Endodermal cell (in vitro differentiated cells): ENCODE measurements around the gene CYP2R1. TPM values are rescaled to one million over a fixed set of nuclear protein-coding genes. Genes with fewer than 3 reads are reported as not detected.

Experiments
- DNase-seq: peaks from one replicate; pipeline ENCODE4 v3.0.0-alpha.2; 2017
- H3K27ac ChIP-seq: 2 replicates; pipeline ENCODE4 v1.5.1; 2013; ENCODE audit warnings: mild to moderate bottlenecking, low read depth, low read length, moderate library complexity
- H3K27me3 ChIP-seq: 2 replicates; pipeline ENCODE4 v1.6.1; 2013; ENCODE audit warnings: mild to moderate bottlenecking, low read length, moderate library complexity; ENCODE audit not compliant: insufficient read depth, control insufficient read depth, poor library complexity, severe bottlenecking
- H3K36me3 ChIP-seq: 2 replicates; pipeline ENCODE4 v1.7.0; 2013; ENCODE audit warnings: mild to moderate bottlenecking, low read length, moderate library complexity; ENCODE audit not compliant: control insufficient read depth, insufficient read depth
- H3K4me1 ChIP-seq: one replicate; pipeline ENCODE4 v1.7.0; 2013; ENCODE audit warnings: low read length; ENCODE audit not compliant: control insufficient read depth, insufficient read depth
- H3K4me3 ChIP-seq: 2 replicates; pipeline ENCODE4 v1.5.1; 2013; ENCODE audit warnings: mild to moderate bottlenecking, low read length, moderate library complexity
- H3K9ac ChIP-seq: 2 replicates; pipeline ENCODE4 v1.6.1; 2013; ENCODE audit warnings: mild to moderate bottlenecking, low read length, moderate library complexity; ENCODE audit not compliant: poor library complexity, severe bottlenecking; ENCODE audit errors: extremely low read depth
- H3K9me3 ChIP-seq: 2 replicates; pipeline ENCODE4 v1.6.1; 2013; ENCODE audit warnings: mild to moderate bottlenecking, low read length, moderate library complexity; ENCODE audit not compliant: control insufficient read depth
- H3K27ac Mint-ChIP-seq: 2 replicates; pipeline ENCODE4 v1.8.0; 2020; ENCODE audit warnings: mixed read lengths
- H3K27me3 Mint-ChIP-seq: 2 replicates; pipeline ENCODE4 v1.8.0; 2021; ENCODE audit warnings: mild to moderate bottlenecking, mixed read lengths; ENCODE audit not compliant: insufficient read depth
- H3K36me3 Mint-ChIP-seq: 2 replicates; pipeline ENCODE4 v1.8.0; 2020; ENCODE audit warnings: low read depth, mixed read lengths
- H3K4me1 Mint-ChIP-seq: 2 replicates; pipeline ENCODE4 v1.8.0; 2020; ENCODE audit warnings: mixed read lengths
- H3K4me3 Mint-ChIP-seq: 2 replicates; pipeline ENCODE4 v1.8.0; 2020; ENCODE audit warnings: mild to moderate bottlenecking, moderate library complexity, mixed read lengths
- H3K9me3 Mint-ChIP-seq: 2 replicates; pipeline ENCODE4 v1.8.0; 2020; ENCODE audit warnings: mild to moderate bottlenecking, mixed read lengths
- CTCF ChIP-seq: fragments of 200-600 bp; sonication (generic); conservative IDR thresholded peaks from 2 replicates; pipeline ENCODE4 v1.5.0; 2021; ENCODE audit warnings: antibody characterized with exemption, mild to moderate bottlenecking
- total RNA-seq, 2 donors: library from RNA; stranded (reverse); fragmentation: NEBNext Ultra II Directional in 1 of 2; extraction: Animal tissue kit (Norgen Biotek cat#: 25700) in 1 of 2; gene quantifications; 2 replicates in 1 of 2; 3 replicates in 1 of 2; pipeline ENCODE4 v1.2.1, GENCODE V29; 2021

Gene CYP2R1
- total RNA-seq, 2 donors from 2014 or later = 10.4 to 12.4 TPM

DNA sequence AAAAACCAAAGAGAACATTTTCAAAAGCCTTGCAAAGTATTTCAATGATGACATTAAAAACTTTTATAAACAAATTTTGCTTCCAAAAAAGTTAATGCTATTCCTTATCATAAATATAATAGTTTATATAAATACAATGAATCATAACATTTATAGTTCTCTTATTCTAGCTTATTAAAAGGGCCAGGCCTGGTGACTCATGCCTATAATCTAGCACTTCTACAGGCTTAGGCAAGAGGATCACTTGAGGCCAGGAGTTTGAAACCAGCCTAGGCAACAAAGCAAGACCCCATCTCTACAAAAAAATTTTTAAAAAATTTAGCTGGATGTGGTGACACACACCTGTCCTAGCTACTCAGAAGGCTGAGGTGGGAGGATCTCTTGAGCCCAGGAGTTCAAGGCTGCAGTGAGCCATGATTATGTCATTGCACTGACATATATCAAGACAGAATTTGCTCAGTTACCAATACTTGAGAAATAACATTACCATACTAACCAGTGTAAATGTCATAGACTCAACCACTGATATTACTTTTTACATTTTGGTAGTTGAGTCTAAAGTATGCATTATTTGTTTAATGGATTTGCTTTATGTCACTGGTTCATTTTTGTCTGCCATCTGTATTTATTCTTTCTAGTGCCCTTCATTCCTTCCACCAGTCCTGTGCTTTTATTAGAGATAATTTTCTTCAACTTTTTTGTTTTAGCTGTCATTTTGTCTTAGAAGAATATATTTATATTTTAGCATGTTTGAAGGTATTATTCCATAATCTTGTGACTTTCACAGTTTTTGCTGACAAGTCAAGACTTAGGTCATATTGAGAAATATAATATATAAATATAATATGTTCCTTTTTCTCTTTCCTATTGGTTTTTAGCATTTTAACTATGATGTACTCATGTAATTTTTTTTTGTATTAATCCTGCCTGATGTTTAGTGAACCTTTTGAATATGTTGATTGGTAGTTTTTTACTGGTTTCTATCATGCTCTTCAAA, 56.2 kb downstream of the CYP2R1 start:
- no peak overlapping the region for H3K9ac ChIP-seq
- no peaks in the 10 kb centered on the region for H3K36me3 ChIP-seq
- no peak overlapping the region for H3K27ac ChIP-seq
- H3K4me3 ChIP-seq = no peak overlapping the region
- H3K27me3 ChIP-seq = no peaks in the 10 kb centered on the region
- no peaks in the 10 kb centered on the region for H3K4me1 ChIP-seq
- Mint-ChIP-seq H3K4me3 (no peak overlapping the region), H3K36me3 (no peaks in the 10 kb centered on the region), H3K27me3 (no peaks in the 10 kb centered on the region), H3K9me3 (no peaks in the 10 kb centered on the region), H3K4me1 (no peaks in the 10 kb centered on the region), H3K27ac (no peak overlapping the region)
- H3K9me3 ChIP-seq = no peaks in the 10 kb centered on the region
- no peak for DNase-seq
- no peak for TF ChIP-seq CTCF

Other genes starting within 250 kb of the CYP2R1 start
- gene PDE3B, start 248.4 kb downstream of the CYP2R1 start, total RNA-seq = 10 to 100 TPM in 1 of 2 donors, 1 to 10 TPM in 1; 9.4 to 11.7 TPM
- not detected for gene CALCA, start 80.1 kb upstream of the CYP2R1 start, total RNA-seq
- not detected for gene CALCB, start 181.4 kb upstream of the CYP2R1 start, total RNA-seq
- gene INSC, start 222.7 kb upstream of the CYP2R1 start, total RNA-seq = not detected